ENCODE measurements around the gene NRAS. TPM values are rescaled to one million over a fixed set of nuclear protein-coding genes. Genes with fewer than 3 reads are reported as not detected.

NRAS gene
- total RNA-seq (10 to 100 TPM; 28.9 to 30.4 TPM), total RNA-seq (58.0 to 266 (median 114) reads per million in 172 experiments)
- polyA plus RNA-seq (2013, experiment 1 of 2) = 28.5 TPM
- polyA plus RNA-seq (2013, experiment 2 of 2) = 28.2 TPM

GRCh38 chr1:114716304-114717170 lies at the start of gene NRAS:
TSS of gene NRAS (minus strand) at chr1:114716771. CDS start at chr1:114716160, 611 bp downstream.
- H3K36me3 ChIP-seq (ENCODE audit: insufficient read depth, low read length) = peaks cover 66% of the 10 kb centered on the region
- H3K9me3 ChIP-seq (ENCODE audit: control insufficient read depth in 1 of 2, insufficient read depth in 1 of 2, low read length in 2 of 2) = no peaks in the 10 kb centered on the region
- Mint-ChIP-seq H3K27ac (peak within 1 kb of the TSS; percentile 98), H3K4me1 (ENCODE audit: low read depth) (peaks cover 21% of the 10 kb centered on the region), H3K9me3 (no peaks in the 10 kb centered on the region), H3K27me3 (no peaks in the 10 kb centered on the region), H3K36me3 (ENCODE audit: low read depth) (peaks cover 90% of the 10 kb centered on the region), H3K4me3 (peak within 1 kb of the TSS; percentile 91)
- no peak for TF ChIP-seq CTCF (IDR thresholded peaks at IDR 0.05)
- ATAC-seq (ENCODE audit: poor library complexity) (peak; percentile 96), DNase-seq (peak; percentile 87 to 97 (median 94))
- ChIA-PET POLR2A (interaction anchor here (0.6 to 3.0 kb wide), 12 partner anchors 9 to 904 kb away, joined by 3 to 31 read pairs (median 5); partner anchors contain the start of genes BCAS2, CSDE1, DENND2C and RSBN1), CTCF (interaction anchor here (1.1 kb wide), 1 partner anchor 13 kb away, joined by 3 read pairs; no protein-coding TSS in a partner anchor)
- intact Hi-C loops (cut with DNase I, micrococcal nuclease) = loop anchor here (1.0 to 10.0 kb wide), 9 partner anchors 40 to 372 kb away; partner anchors contain the start of genes BCAS2 (in 2 of the 2), CSDE1 (in 2 of the 2), DENND2C (in 1 of the 2) and SIKE1 (in 1 of the 2)
- peak within 1 kb of the TSS; percentile 83 to 96 for H3K27ac ChIP-seq (ENCODE audit: low read depth in 1 of 2, low read length in 2 of 2)
- peaks cover 16% of the 10 kb centered on the region for H3K4me1 ChIP-seq (ENCODE audit: insufficient read depth, low read length)
- H3K4me3 ChIP-seq (ENCODE audit: low read length) = peak within 1 kb of the TSS; percentile 72
- H3K27me3 ChIP-seq (ENCODE audit: control insufficient read depth in 1 of 2, insufficient read depth in 2 of 2, low read length in 2 of 2) = no peaks in the 10 kb centered on the region

GRCh38 chr1:114764689-114765088 lies 48.1 kb upstream of the NRAS start:
- no peak for TF ChIP-seq CTCF (IDR thresholded peaks at IDR 0.05)
- ChIA-PET CTCF (interaction anchor here (0.6 kb wide), 1 partner anchor 1400 kb away, joined by 3 read pairs; no protein-coding TSS in a partner anchor), POLR2A (no interaction called here)
- peaks cover 8% of the 10 kb centered on the region for H3K36me3 ChIP-seq (ENCODE audit: insufficient read depth, low read length)
- Mint-ChIP-seq H3K36me3 (ENCODE audit: low read depth) (peaks cover 7% of the 10 kb centered on the region), H3K4me1 (ENCODE audit: low read depth) (no peaks in the 10 kb centered on the region), H3K9me3 (peaks cover 3% of the 10 kb centered on the region), H3K4me3 (no peak overlapping the region), H3K27me3 (no peaks in the 10 kb centered on the region), H3K27ac (no peak overlapping the region)
- DNase-seq (no peak), ATAC-seq (ENCODE audit: poor library complexity) (no peak)
- intact Hi-C loops (cut with DNase I, micrococcal nuclease) = no loop called here
- no peak overlapping the region for H3K4me3 ChIP-seq (ENCODE audit: low read length)
- H3K9me3 ChIP-seq (ENCODE audit: control insufficient read depth in 1 of 2, insufficient read depth in 1 of 2, low read length in 2 of 2) = no peaks in the 10 kb centered on the region
- no peaks in the 10 kb centered on the region for H3K27me3 ChIP-seq (ENCODE audit: control insufficient read depth in 1 of 2, insufficient read depth in 2 of 2, low read length in 2 of 2)
- H3K27ac ChIP-seq (ENCODE audit: low read depth in 1 of 2, low read length in 2 of 2) = no peak overlapping the region
- H3K4me1 ChIP-seq (ENCODE audit: insufficient read depth, low read length) = no peaks in the 10 kb centered on the region

GRCh38 chr1:114758256-114758832 lies 41.8 kb upstream of the NRAS start:
- DNase-seq = no peak
- CTCF ChIA-PET = no interaction called here
- TF ChIP-seq CTCF (IDR thresholded peaks at IDR 0.05) = no peak

More at GRCh38 chr1:114758256-114758832, 41.8 kb upstream of the NRAS start:
- H3K4me3 Mint-ChIP-seq = peak overlapping the region; percentile 99
- intact Hi-C loops (cut with DNase I, micrococcal nuclease) = loop anchor here (1.0 to 10.0 kb wide), 6 partner anchors 22 to 944 kb away; partner anchors contain the start of genes TRIM33 (in 2 of the 2), DENND2C (in 1 of the 2), RSBN1 (in 1 of the 2) and SIKE1 (in 1 of the 2)
- peak overlapping the region; percentile 84 for H3K4me3 ChIP-seq (ENCODE audit: low read length)
- H3K36me3 ChIP-seq (ENCODE audit: insufficient read depth, low read length) = no peaks in the 10 kb centered on the region
- H3K9me3 ChIP-seq (ENCODE audit: control insufficient read depth in 1 of 2, insufficient read depth in 1 of 2, low read length in 2 of 2) = no peaks in the 10 kb centered on the region
- H3K27me3 ChIP-seq (ENCODE audit: control insufficient read depth in 1 of 2, insufficient read depth in 2 of 2, low read length in 2 of 2) = no peaks in the 10 kb centered on the region
- POLR2A ChIA-PET = interaction anchor here (0.9 to 3.8 kb wide), 12 partner anchors 11 to 1802 kb away, joined by 3 to 39 read pairs (median 6); partner anchors contain the start of genes AP4B1, BCAS2, DCLRE1B and NRAS
- peaks cover 52% of the 10 kb centered on the region for H3K4me1 Mint-ChIP-seq (ENCODE audit: low read depth)
- H3K9me3 Mint-ChIP-seq = peaks cover 3% of the 10 kb centered on the region
- peaks cover 33% of the 10 kb centered on the region for H3K36me3 Mint-ChIP-seq (ENCODE audit: low read depth)
- peak overlapping the region; percentile 99 to 100 for H3K27ac ChIP-seq (ENCODE audit: low read depth in 1 of 2, low read length in 2 of 2)
- no peaks in the 10 kb centered on the region for H3K27me3 Mint-ChIP-seq
- peaks cover 25% of the 10 kb centered on the region for H3K4me1 ChIP-seq (ENCODE audit: insufficient read depth, low read length)
- H3K27ac Mint-ChIP-seq = peak overlapping the region; percentile 98
- ATAC-seq (ENCODE audit: poor library complexity) = no peak
